ENCODE results near the gene TIMM8B.

Gene TIMM8B

DNA sequence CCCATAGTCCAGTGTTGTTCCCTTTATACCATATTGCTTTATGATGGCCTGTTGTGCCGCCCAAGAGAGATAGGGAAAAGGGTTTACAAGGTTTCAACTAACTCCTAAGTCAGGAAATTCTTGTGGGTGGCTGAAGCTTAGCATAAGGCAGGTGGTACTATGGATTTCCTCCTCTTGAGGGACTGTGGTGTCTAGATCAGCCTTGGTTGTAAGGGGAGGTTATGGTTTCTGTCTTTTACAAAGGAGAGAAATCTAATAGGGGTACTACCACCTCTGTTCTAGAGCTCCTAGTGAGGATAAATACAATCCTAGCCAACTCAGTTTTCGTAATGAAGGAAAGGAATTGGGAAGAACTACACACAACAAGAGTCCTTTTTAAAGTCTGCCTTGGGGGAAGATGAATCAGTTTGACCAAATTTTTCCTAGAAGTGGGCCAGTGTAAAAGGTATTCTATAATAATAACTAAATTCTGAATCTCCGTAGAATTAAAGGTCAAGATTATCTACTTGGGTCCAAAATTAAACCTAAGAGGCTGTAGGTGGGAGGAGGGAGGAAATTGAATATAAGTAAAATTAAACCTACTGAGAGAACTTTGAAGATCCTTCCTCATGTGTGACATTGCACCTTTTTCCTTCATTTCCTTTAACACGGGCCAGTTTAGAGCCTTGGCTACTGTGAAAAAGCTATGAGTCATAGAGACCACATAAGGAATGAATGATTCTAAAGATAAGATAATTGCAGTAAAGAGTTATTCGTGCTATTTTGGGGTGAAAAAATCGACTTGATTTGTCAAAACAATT is 44.2 kb downstream of the TIMM8B start:
- Histone ChIP-seq H3K27ac (ENCODE audit: low read depth, low read length) (no peak overlapping the region), H3K9me3 (ENCODE audit: control insufficient read depth, insufficient read depth, low read depth, low read length) (no peaks in the 10 kb centered on the region), H3K4me1 (ENCODE audit: control insufficient read depth, insufficient read depth, low read length) (no peaks in the 10 kb centered on the region), H3K27me3 (ENCODE audit: control insufficient read depth, insufficient read depth, low read length) (no peaks in the 10 kb centered on the region), H3K36me3 (ENCODE audit: control insufficient read depth, insufficient read depth, low read length) (peaks cover 78% of the 10 kb centered on the region), H3K4me3 (ENCODE audit: low read depth, low read length) (no peak overlapping the region), H3K9ac (ENCODE audit: low read length) (no peak overlapping the region)

DNA sequence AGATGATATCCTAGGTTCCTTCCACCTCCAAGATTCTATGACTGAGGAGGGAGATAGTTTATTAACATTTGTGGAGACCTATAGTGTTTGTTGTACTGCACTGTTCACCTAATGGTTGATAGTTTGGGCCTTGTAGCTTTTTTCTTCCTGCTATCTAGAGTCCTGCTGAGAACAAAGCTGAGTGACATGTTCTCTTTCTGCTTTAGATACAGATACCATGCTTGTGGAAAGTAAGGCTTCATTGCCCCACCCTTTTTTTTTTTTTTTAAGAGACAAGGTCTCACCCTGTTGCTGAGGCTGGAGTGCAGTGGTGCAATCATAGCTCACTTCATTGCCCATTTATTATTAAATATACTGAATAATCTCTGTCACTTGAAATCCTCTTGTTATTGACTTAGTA is 49.0 kb downstream of the TIMM8B start:
- Histone ChIP-seq H3K36me3 (ENCODE audit: control insufficient read depth, insufficient read depth, low read length) (peaks cover 72% of the 10 kb centered on the region), H3K27me3 (ENCODE audit: control insufficient read depth, insufficient read depth, low read length) (no peaks in the 10 kb centered on the region), H3K9me3 (ENCODE audit: control insufficient read depth, insufficient read depth, low read depth, low read length) (no peaks in the 10 kb centered on the region), H3K4me3 (ENCODE audit: low read depth, low read length) (no peak overlapping the region), H3K4me1 (ENCODE audit: control insufficient read depth, insufficient read depth, low read length) (no peaks in the 10 kb centered on the region), H3K27ac (ENCODE audit: low read depth, low read length) (no peak overlapping the region), H3K9ac (ENCODE audit: low read length) (no peak overlapping the region)
